HepG2 (cell line): ENCODE data around the gene EFCAB14. TPM values are rescaled to one million over a fixed set of nuclear protein-coding genes. Genes with fewer than 3 reads are reported as not detected.

Source experiments
- ATAD3A ChIP-seq: sonication (generic); formaldehyde crosslinking; IDR thresholded peaks from 2 replicates; pipeline ENCODE4 v1.4.0; 2020; ENCODE audit warnings: missing genetic modification reagents
- EP300 ChIP-seq, 3 experiments: sonication (generic) in 1 of 3; formaldehyde crosslinking in 1 of 3; IDR thresholded peaks; 2 replicates each; pipeline versions ENCODE4 v1.5.1 to v1.6.1; 2011 to 2020; ENCODE audit warnings: low read depth in 2 of 3, low read length in 2 of 3, borderline replicate concordance in 1 of 3, improper control_type of control experiment in 1 of 3, mild to moderate bottlenecking in 1 of 3, missing genetic modification reagents in 1 of 3, moderate library complexity in 1 of 3
- HNRNPL ChIP-seq: fragments of 200-400 bp; formaldehyde crosslinking; IDR thresholded peaks from 2 replicates; pipeline ENCODE4 v1.6.1; 2017; ENCODE audit warnings: mild to moderate bottlenecking, low read depth, low read length
- IRF9 ChIP-seq: sonication (generic); formaldehyde crosslinking; IDR thresholded peaks from 2 replicates; pipeline ENCODE4 v1.8.0; 2022; ENCODE audit warnings: missing genetic modification reagents, mild to moderate bottlenecking, borderline replicate concordance
- KDM5A ChIP-seq: fragments of 200-600 bp; sonication (generic); IDR thresholded peaks from 2 replicates; pipeline ENCODE4 v1.7.0; 2018; ENCODE audit warnings: antibody characterized with exemption, mild to moderate bottlenecking, low read length, borderline replicate concordance
- MIER3 ChIP-seq: IDR thresholded peaks from 2 replicates; pipeline ENCODE4 v1.6.1; 2016; ENCODE audit warnings: missing compliant biosample characterization, borderline replicate concordance
- PHF8 ChIP-seq: sonication (generic); formaldehyde crosslinking; IDR thresholded peaks from 2 replicates; pipeline ENCODE4 v1.5.0; 2020; ENCODE audit warnings: missing genetic modification reagents
- SIX1 ChIP-seq: sonication (generic); formaldehyde crosslinking; IDR thresholded peaks from 2 replicates; pipeline ENCODE4 v1.4.0; 2020; ENCODE audit warnings: missing genetic modification reagents, borderline replicate concordance
- SMARCC2 ChIP-seq: fragments of 450-650 bp; IDR thresholded peaks from 2 replicates; pipeline ENCODE4 v1.6.1; 2017; ENCODE audit warnings: antibody characterized with exemption, mild to moderate bottlenecking
- SMC3 ChIP-seq: IDR thresholded peaks from 2 replicates; pipeline ENCODE4 v1.6.1; 2011; ENCODE audit warnings: low read length, improper control_type of control experiment
- TOPORS ChIP-seq: sonication (generic); formaldehyde crosslinking; IDR thresholded peaks from 2 replicates; pipeline ENCODE4 v1.8.0; 2023; ENCODE audit warnings: mild to moderate bottlenecking, missing genetic modification reagents
- XBP1 ChIP-seq: sonication (generic); formaldehyde crosslinking; IDR thresholded peaks from 2 replicates; pipeline ENCODE4 v1.5.0; 2020; ENCODE audit warnings: missing genetic modification reagents
- ZFP36L2 ChIP-seq: sonication (generic); formaldehyde crosslinking; IDR thresholded peaks from 2 replicates; pipeline ENCODE4 v1.4.0; 2020; ENCODE audit warnings: missing genetic modification reagents
- ZNF337 ChIP-seq: sonication (generic); formaldehyde crosslinking; IDR thresholded peaks from 2 replicates; pipeline ENCODE4 v1.5.1; 2020; ENCODE audit warnings: missing genetic modification reagents, low read depth, mild to moderate bottlenecking, borderline replicate concordance
- ZNF570 ChIP-seq: sonication (generic); formaldehyde crosslinking; IDR thresholded peaks from 2 replicates; pipeline ENCODE4 v1.4.0; 2020; ENCODE audit warnings: mild to moderate bottlenecking, missing genetic modification reagents, borderline replicate concordance
- ZNF772 ChIP-seq: sonication (generic); formaldehyde crosslinking; IDR thresholded peaks from 2 replicates; pipeline ENCODE4 v1.5.0; 2020; ENCODE audit warnings: mild to moderate bottlenecking, missing genetic modification reagents
- polyA plus RNA-seq, 8 experiments: library from polyadenylated mRNA; depleted of rRNA in 3 of 8; stranded (reverse) in 7 of 8; unstranded in 1 of 8; fragments of >200 nt; fragmentation: Illumina TruSeq in 4 of 8; extraction: Trizol in 4 of 8; gene quantifications; 2 replicates each; pipeline versions ENCODE4 v1.2.1 to v1.2.3, GENCODE V29; 2011 to 2016; ENCODE audit warnings: low read depth in 4 of 8, missing spikeins in 1 of 8, mixed read lengths in 1 of 8; ENCODE audit not compliant: insufficient read depth in 1 of 8
- total RNA-seq, 5 experiments: library from RNA; depleted of rRNA; stranded (reverse); fragments of >200 nt; fragmentation: Illumina TruSeq; extraction: Trizol; gene quantifications; 2 replicates each; pipeline ENCODE4 v1.2.3, GENCODE V29; 2016; ENCODE audit warnings: low read depth in 1 of 5
- TF ChIP-seq, protein P1 (sequence below): sonication (generic); formaldehyde crosslinking; IDR thresholded peaks from 2 replicates; pipeline ENCODE4 v1.9.0; 2021; ENCODE audit warnings: missing genetic modification reagents, borderline replicate concordance
- TF ChIP-seq, protein P2 (sequence below): sonication (generic); formaldehyde crosslinking; conservative IDR thresholded peaks from 2 replicates; pipeline ENCODE4 v1.4.0; 2020; ENCODE audit warnings: missing genetic modification reagents
- TF ChIP-seq, protein P3 (sequence below): sonication (generic); formaldehyde crosslinking; IDR thresholded peaks from 2 replicates; pipeline ENCODE4 v1.5.0; 2020; ENCODE audit warnings: mild to moderate bottlenecking, missing genetic modification reagents, moderate library complexity
- TF ChIP-seq, protein P4 (sequence below): sonication (generic); formaldehyde crosslinking; IDR thresholded peaks from 2 replicates; pipeline ENCODE4 v1.5.1; 2020; ENCODE audit warnings: missing genetic modification reagents, mild to moderate bottlenecking, borderline replicate concordance

EFCAB14 gene
- total and polyA plus RNA-seq, 2 of the 13 experiments (the other 11 are each of a cell fraction or from before 2014, with no cell fraction given) = 13.4 to 17.9 TPM

DNA sequence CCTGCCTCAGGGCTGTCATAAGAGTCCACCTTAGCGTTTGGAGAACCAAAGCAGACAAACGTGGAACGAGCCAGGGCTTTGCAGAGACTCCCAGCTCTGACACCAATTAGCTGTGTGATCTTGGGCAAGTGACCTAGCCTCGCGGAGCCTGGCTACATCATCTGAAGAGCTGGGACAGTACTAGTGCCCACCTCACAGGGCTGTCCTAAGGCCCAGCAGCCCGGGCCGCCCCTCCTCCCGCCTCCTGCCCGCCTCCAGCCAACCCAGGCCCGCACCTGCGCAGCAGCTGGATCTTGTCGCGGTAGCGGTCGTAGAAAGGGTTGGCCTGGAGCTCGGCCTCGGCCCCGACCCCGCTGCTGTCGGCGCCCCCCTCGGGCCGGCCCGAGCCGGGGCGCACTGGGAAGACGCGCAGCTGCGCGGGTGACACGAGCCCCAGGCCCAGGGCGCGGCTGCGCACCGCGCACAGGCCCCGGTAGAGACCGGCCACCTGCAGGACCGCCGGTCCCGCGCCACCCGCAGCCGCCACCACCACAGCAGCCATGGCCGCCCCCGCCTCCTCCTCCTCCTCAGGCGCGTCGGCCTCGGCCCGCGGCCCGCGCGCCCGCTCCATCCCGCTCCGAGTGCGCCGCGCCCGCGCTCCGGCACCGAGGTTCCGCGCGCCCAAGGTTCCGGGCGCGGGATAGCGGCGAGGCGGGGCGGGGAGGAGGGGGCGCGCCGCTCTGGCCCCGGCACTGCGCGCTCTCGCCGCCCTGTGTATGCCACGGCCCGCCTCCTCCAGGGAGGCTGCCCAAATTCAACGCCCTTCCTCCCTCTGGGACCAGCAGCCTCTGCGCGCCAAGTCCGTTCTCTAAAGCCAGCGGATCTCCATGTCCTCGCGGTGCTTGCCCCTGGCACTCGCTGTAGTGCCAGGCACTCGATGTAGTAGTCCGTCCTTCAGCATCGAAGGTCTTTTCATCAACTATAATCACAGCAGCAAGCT is 50.8 kb downstream of the EFCAB14 start, which contains the start of gene ATPAF1 (continued):
- TF ChIP-seq KDM5A (peak; percentile 52; the same call in 1 of the 2 replicates), MIER3 (CRISPR knock-in tag) (no peak), ZFP36L2 (no peak), PHF8 (CRISPR knock-in tag) (peak; percentile 64; the same call in 1 of the 2 replicates), EP300 (IDR thresholded peaks at IDR 0.05; ENCODE audit: low read depth in 2 of 2, low read length in 2 of 2) (no peak), EP300 (CRISPR knock-in tag; IDR thresholded peaks at IDR 0.05; ENCODE audit: borderline replicate concordance) (no peak), ZNF772 (CRISPR knock-in tag) (no peak), ZNF337 (CRISPR knock-in tag) (no peak), ATAD3A (CRISPR knock-in tag) (no peak), HNRNPL (no peak), TOPORS (CRISPR knock-in tag) (no peak), XBP1 (no peak), IRF9 (CRISPR knock-in tag) (0 out of 2 replicates have a peak, but pooled peaks have one; percentile 17), SMC3 (no peak), ZNF570 (CRISPR knock-in tag) (0 out of 2 replicates have a peak, but pooled peaks have one; percentile 25), SIX1 (CRISPR knock-in tag) (no peak), SMARCC2 (no peak)
- TF ChIP-seq, protein P1, sequence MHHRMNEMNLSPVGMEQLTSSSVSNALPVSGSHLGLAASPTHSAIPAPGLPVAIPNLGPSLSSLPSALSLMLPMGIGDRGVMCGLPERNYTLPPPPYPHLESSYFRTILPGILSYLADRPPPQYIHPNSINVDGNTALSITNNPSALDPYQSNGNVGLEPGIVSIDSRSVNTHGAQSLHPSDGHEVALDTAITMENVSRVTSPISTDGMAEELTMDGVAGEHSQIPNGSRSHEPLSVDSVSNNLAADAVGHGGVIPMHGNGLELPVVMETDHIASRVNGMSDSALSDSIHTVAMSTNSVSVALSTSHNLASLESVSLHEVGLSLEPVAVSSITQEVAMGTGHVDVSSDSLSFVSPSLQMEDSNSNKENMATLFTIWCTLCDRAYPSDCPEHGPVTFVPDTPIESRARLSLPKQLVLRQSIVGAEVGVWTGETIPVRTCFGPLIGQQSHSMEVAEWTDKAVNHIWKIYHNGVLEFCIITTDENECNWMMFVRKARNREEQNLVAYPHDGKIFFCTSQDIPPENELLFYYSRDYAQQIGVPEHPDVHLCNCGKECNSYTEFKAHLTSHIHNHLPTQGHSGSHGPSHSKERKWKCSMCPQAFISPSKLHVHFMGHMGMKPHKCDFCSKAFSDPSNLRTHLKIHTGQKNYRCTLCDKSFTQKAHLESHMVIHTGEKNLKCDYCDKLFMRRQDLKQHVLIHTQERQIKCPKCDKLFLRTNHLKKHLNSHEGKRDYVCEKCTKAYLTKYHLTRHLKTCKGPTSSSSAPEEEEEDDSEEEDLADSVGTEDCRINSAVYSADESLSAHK (CRISPR knock-in tag) = no peak
- TF ChIP-seq, protein P2, sequence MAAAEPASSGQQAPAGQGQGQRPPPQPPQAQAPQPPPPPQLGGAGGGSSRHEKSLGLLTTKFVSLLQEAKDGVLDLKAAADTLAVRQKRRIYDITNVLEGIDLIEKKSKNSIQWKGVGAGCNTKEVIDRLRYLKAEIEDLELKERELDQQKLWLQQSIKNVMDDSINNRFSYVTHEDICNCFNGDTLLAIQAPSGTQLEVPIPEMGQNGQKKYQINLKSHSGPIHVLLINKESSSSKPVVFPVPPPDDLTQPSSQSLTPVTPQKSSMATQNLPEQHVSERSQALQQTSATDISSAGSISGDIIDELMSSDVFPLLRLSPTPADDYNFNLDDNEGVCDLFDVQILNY = peak; percentile 37; the same call in 1 of the 2 replicates
- TF ChIP-seq, protein P3, sequence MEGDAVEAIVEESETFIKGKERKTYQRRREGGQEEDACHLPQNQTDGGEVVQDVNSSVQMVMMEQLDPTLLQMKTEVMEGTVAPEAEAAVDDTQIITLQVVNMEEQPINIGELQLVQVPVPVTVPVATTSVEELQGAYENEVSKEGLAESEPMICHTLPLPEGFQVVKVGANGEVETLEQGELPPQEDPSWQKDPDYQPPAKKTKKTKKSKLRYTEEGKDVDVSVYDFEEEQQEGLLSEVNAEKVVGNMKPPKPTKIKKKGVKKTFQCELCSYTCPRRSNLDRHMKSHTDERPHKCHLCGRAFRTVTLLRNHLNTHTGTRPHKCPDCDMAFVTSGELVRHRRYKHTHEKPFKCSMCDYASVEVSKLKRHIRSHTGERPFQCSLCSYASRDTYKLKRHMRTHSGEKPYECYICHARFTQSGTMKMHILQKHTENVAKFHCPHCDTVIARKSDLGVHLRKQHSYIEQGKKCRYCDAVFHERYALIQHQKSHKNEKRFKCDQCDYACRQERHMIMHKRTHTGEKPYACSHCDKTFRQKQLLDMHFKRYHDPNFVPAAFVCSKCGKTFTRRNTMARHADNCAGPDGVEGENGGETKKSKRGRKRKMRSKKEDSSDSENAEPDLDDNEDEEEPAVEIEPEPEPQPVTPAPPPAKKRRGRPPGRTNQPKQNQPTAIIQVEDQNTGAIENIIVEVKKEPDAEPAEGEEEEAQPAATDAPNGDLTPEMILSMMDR = peak; percentile 8; the same call in 1 of the 2 replicates
- TF ChIP-seq, protein P4, sequence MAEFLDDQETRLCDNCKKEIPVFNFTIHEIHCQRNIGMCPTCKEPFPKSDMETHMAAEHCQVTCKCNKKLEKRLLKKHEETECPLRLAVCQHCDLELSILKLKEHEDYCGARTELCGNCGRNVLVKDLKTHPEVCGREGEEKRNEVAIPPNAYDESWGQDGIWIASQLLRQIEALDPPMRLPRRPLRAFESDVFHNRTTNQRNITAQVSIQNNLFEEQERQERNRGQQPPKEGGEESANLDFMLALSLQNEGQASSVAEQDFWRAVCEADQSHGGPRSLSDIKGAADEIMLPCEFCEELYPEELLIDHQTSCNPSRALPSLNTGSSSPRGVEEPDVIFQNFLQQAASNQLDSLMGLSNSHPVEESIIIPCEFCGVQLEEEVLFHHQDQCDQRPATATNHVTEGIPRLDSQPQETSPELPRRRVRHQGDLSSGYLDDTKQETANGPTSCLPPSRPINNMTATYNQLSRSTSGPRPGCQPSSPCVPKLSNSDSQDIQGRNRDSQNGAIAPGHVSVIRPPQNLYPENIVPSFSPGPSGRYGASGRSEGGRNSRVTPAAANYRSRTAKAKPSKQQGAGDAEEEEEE = no peak
